Measurements from ENCODE around the gene ZNF592.

GRCh38 chr15:84731774-84732173, 16.6 kb upstream of the ZNF592 start:
- TF ChIP-seq ZNF146 (tag by site-specific recombination; IDR thresholded peaks at IDR 0.05) (no peak), ZNF350 (tag by site-specific recombination; IDR thresholded peaks at IDR 0.05) (no peak), ZNF792 (tag by site-specific recombination; IDR thresholded peaks at IDR 0.05) (no peak), ZNF138 (tag by site-specific recombination; IDR thresholded peaks at IDR 0.05; ENCODE audit: borderline replicate concordance) (no peak), ZNF510 (tag by site-specific recombination; IDR thresholded peaks at IDR 0.05; ENCODE audit: insufficient replicate concordance) (no peak)
- TF ChIP-seq, protein P1, sequence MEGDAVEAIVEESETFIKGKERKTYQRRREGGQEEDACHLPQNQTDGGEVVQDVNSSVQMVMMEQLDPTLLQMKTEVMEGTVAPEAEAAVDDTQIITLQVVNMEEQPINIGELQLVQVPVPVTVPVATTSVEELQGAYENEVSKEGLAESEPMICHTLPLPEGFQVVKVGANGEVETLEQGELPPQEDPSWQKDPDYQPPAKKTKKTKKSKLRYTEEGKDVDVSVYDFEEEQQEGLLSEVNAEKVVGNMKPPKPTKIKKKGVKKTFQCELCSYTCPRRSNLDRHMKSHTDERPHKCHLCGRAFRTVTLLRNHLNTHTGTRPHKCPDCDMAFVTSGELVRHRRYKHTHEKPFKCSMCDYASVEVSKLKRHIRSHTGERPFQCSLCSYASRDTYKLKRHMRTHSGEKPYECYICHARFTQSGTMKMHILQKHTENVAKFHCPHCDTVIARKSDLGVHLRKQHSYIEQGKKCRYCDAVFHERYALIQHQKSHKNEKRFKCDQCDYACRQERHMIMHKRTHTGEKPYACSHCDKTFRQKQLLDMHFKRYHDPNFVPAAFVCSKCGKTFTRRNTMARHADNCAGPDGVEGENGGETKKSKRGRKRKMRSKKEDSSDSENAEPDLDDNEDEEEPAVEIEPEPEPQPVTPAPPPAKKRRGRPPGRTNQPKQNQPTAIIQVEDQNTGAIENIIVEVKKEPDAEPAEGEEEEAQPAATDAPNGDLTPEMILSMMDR (tag by site-specific recombination; IDR thresholded peaks at IDR 0.05), result no peak
- TF ChIP-seq, protein P2, sequence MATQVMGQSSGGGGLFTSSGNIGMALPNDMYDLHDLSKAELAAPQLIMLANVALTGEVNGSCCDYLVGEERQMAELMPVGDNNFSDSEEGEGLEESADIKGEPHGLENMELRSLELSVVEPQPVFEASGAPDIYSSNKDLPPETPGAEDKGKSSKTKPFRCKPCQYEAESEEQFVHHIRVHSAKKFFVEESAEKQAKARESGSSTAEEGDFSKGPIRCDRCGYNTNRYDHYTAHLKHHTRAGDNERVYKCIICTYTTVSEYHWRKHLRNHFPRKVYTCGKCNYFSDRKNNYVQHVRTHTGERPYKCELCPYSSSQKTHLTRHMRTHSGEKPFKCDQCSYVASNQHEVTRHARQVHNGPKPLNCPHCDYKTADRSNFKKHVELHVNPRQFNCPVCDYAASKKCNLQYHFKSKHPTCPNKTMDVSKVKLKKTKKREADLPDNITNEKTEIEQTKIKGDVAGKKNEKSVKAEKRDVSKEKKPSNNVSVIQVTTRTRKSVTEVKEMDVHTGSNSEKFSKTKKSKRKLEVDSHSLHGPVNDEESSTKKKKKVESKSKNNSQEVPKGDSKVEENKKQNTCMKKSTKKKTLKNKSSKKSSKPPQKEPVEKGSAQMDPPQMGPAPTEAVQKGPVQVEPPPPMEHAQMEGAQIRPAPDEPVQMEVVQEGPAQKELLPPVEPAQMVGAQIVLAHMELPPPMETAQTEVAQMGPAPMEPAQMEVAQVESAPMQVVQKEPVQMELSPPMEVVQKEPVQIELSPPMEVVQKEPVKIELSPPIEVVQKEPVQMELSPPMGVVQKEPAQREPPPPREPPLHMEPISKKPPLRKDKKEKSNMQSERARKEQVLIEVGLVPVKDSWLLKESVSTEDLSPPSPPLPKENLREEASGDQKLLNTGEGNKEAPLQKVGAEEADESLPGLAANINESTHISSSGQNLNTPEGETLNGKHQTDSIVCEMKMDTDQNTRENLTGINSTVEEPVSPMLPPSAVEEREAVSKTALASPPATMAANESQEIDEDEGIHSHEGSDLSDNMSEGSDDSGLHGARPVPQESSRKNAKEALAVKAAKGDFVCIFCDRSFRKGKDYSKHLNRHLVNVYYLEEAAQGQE (tag by site-specific recombination; IDR thresholded peaks at IDR 0.05), result no peak
- TF ChIP-seq, protein P3, sequence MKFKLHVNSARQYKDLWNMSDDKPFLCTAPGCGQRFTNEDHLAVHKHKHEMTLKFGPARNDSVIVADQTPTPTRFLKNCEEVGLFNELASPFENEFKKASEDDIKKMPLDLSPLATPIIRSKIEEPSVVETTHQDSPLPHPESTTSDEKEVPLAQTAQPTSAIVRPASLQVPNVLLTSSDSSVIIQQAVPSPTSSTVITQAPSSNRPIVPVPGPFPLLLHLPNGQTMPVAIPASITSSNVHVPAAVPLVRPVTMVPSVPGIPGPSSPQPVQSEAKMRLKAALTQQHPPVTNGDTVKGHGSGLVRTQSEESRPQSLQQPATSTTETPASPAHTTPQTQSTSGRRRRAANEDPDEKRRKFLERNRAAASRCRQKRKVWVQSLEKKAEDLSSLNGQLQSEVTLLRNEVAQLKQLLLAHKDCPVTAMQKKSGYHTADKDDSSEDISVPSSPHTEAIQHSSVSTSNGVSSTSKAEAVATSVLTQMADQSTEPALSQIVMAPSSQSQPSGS (tag by site-specific recombination; IDR thresholded peaks at IDR 0.05; ENCODE audit: low read depth), result no peak
